Neural crest cell (in vitro differentiated cells): ENCODE results near the gene TMEM18. TPM values are rescaled to one million over a fixed set of nuclear protein-coding genes. Genes with fewer than 3 reads are reported as not detected.

Experiments used
- DNase-seq: peaks from one replicate; pipeline ENCODE4 v3.0.0; 2021; ENCODE audit warnings: low read depth, mixed read lengths, low spot score
- H3K27ac Mint-ChIP-seq: one replicate; pipeline ENCODE4 v1.8.0; 2021; ENCODE audit warnings: mild to moderate bottlenecking, mixed read lengths; ENCODE audit not compliant: unreplicated experiment
- H3K27me3 Mint-ChIP-seq: 2 replicates; pipeline ENCODE4 v1.8.0; 2021; ENCODE audit warnings: low read depth, mild to moderate bottlenecking, mixed read lengths
- H3K36me3 Mint-ChIP-seq: 2 replicates; pipeline ENCODE4 v1.8.0; 2021; ENCODE audit warnings: low read depth, mild to moderate bottlenecking, mixed read lengths
- H3K4me1 Mint-ChIP-seq: 2 replicates; pipeline ENCODE4 v1.8.0; 2021; ENCODE audit warnings: mixed read lengths
- H3K4me3 Mint-ChIP-seq: one replicate; pipeline ENCODE4 v1.8.0; 2021; ENCODE audit warnings: mild to moderate bottlenecking, mixed read lengths
- H3K9me3 Mint-ChIP-seq: 2 replicates; pipeline ENCODE4 v1.8.0; 2021; ENCODE audit warnings: mixed read lengths
- total RNA-seq: library from RNA; stranded (reverse); gene quantifications from 2 replicates; pipeline ENCODE4 v1.2.1, GENCODE V29; 2021
- TF ChIP-seq, protein P1 (sequence below): fragments of 200-600 bp; sonication (generic); conservative IDR thresholded peaks from 2 replicates; pipeline ENCODE4 v1.5.0; 2021; ENCODE audit warnings: antibody characterized with exemption, mild to moderate bottlenecking

The TMEM18 gene
- total RNA-seq, 1 donor from 2014 or later, result 27.7 TPM

DNA sequence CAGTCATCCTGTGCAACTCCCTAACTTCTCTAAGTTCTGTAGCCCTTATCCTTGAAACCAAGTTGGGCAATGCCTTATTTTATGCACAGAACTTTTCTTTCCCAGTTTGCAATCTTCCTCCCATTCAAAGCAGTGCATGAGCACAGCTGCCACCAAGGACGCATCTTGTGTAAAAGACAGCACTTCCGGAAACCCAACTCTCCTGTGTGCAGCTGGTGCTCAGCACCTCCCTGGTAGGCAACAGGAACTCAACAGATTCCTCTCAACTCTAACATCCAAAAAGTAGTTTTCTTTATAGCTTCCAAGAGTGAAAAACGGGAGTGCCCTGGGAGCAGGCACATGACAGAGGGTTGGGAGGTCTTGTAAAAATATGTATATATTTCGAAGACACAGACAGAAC is 2.2 kb downstream of the TMEM18 start:
- TF ChIP-seq, protein P1, sequence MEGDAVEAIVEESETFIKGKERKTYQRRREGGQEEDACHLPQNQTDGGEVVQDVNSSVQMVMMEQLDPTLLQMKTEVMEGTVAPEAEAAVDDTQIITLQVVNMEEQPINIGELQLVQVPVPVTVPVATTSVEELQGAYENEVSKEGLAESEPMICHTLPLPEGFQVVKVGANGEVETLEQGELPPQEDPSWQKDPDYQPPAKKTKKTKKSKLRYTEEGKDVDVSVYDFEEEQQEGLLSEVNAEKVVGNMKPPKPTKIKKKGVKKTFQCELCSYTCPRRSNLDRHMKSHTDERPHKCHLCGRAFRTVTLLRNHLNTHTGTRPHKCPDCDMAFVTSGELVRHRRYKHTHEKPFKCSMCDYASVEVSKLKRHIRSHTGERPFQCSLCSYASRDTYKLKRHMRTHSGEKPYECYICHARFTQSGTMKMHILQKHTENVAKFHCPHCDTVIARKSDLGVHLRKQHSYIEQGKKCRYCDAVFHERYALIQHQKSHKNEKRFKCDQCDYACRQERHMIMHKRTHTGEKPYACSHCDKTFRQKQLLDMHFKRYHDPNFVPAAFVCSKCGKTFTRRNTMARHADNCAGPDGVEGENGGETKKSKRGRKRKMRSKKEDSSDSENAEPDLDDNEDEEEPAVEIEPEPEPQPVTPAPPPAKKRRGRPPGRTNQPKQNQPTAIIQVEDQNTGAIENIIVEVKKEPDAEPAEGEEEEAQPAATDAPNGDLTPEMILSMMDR, result no peak
- H3K4me1 Mint-ChIP-seq, result peaks cover 47% of the 10 kb centered on the region
- H3K9me3 Mint-ChIP-seq, result no peaks in the 10 kb centered on the region
- DNase-seq, result no peak
- H3K27ac Mint-ChIP-seq, result peak overlapping the region; percentile 44
- peak overlapping the region; percentile 95 for H3K4me3 Mint-ChIP-seq
- no peaks in the 10 kb centered on the region for H3K27me3 Mint-ChIP-seq
- H3K36me3 Mint-ChIP-seq, result peaks cover 5% of the 10 kb centered on the region

DNA sequence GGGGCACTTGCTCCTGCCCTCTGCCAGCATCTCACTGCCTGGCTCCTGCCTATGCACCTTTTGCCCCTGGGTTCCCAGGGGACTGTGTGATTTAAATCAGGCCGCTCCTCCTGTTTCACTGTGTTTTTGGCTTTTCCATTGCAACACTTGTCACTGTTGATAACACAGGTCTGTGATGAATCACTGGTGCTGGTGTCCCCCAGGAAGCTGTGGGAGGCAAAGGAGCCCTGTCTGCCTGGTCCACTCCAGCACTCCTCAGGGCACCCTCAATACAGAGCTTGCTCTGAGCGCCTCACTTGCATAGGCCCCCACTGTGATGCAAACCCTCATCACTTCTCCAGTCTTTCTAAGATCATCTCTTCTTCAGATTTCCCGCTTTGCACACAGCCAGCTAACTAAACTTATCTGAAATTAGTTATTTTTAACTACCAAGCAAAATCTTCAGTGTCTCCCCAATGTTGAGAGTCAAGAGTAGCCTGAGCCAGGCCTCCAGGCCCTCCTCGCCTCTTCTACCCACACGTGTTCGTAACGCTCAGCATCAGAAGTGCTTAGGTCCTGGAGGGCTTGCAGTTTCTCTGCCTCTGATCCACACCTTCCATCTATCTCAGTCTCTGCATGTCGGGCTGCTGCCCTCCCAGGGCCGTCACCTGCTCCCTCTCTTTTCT is 2.8 kb downstream of the TMEM18 start:
- TF ChIP-seq, protein P1, result no peak
- H3K27ac Mint-ChIP-seq, result no peak overlapping the region
- H3K4me1 Mint-ChIP-seq, result peaks cover 43% of the 10 kb centered on the region
- H3K4me3 Mint-ChIP-seq, result peak overlapping the region; percentile 50
- H3K9me3 Mint-ChIP-seq, result no peaks in the 10 kb centered on the region
- H3K27me3 Mint-ChIP-seq, result no peaks in the 10 kb centered on the region
- peaks cover 4% of the 10 kb centered on the region for H3K36me3 Mint-ChIP-seq
- DNase-seq, result no peak

DNA sequence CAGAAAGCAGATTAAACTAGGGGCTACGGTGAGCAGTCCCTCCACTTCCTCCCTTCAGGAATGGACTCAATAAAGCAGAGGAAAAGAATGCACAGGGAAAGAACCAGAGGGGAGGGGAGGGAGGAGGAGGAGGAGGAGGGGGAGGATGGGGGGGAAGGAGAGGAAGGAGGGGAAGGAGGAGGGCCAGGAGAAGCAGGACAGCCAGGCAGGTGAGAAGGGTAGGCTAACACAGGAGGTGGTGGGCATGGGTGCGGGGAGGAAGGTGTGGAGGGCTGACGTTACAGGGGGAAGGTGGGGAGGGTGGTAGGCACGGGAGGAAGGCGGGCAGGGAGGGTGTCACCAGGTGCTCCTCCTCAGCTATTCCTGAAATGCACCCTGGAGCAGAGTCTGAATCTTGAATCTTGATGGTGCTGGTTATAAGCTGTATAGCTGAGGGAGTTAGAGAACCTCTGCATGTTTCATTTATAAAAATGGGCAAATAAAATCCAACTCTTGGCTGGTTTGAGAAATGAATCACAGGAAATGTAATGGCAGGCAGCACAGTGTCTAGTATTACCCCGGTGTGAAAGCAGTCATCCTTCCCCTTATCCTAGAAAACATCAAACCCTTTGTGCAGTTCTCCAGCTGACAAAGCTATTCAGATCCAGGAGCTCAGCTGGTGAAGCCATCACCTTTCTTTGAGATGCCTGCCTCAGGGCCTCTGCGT is 3.4 kb downstream of the TMEM18 start:
- H3K27ac Mint-ChIP-seq, result no peak overlapping the region
- TF ChIP-seq, protein P1, result no peak
- no peak overlapping the region for H3K4me3 Mint-ChIP-seq
- no peak for DNase-seq
- no peaks in the 10 kb centered on the region for H3K9me3 Mint-ChIP-seq
- H3K36me3 Mint-ChIP-seq, result peaks cover 5% of the 10 kb centered on the region
- peaks cover 39% of the 10 kb centered on the region for H3K4me1 Mint-ChIP-seq
- H3K27me3 Mint-ChIP-seq, result no peaks in the 10 kb centered on the region

DNA sequence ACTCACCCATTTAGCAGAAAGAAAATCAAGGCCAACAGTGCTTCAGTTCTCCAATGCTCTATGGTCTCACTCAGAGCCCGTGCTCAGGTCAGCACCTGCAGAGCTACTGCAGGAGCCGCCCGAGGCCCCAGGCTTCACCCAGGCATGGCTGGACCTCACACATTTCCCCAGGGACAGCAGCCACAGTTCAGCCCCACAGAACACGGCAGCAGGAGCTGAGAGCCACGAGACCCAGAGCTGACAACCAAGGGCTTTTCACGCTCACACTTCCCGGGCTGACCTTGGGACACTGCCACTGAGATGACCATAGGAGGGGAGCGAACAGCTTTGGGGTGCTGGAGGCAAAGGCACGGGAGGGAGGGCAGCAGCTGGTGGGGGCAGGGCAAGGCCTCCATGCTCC is 4.2 kb downstream of the TMEM18 start:
- H3K4me1 Mint-ChIP-seq, result peaks cover 33% of the 10 kb centered on the region
- H3K36me3 Mint-ChIP-seq, result peaks cover 9% of the 10 kb centered on the region
- no peaks in the 10 kb centered on the region for H3K9me3 Mint-ChIP-seq
- peak overlapping the region; percentile 34 for H3K4me3 Mint-ChIP-seq
- DNase-seq, result no peak
- H3K27ac Mint-ChIP-seq, result no peak overlapping the region
- TF ChIP-seq, protein P1, result no peak
- no peaks in the 10 kb centered on the region for H3K27me3 Mint-ChIP-seq

DNA sequence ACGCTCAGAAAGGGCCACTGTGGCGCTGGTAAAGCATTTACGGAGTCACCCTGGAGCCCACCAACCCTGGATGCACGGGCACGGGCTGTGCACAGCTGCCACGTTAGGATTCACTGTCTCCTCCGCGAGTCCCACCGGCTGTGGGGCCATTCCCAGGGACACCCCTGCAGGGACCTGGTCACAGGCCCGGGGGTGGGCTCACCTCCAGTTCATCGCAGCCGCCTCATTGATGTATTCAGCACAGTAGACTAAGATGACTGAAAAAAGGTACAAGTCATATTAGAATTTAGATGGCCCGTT is 4.7 kb downstream of the TMEM18 start:
- no peak for DNase-seq
- Mint-ChIP-seq H3K4me3 (peak overlapping the region; percentile 34), H3K4me1 (peaks cover 30% of the 10 kb centered on the region), H3K27ac (no peak overlapping the region), H3K9me3 (no peaks in the 10 kb centered on the region), H3K27me3 (no peaks in the 10 kb centered on the region), H3K36me3 (peaks cover 14% of the 10 kb centered on the region)
- TF ChIP-seq, protein P1, result no peak
